B cell (primary cell): ENCODE measurements around the gene FAM20C. TPM values are rescaled to one million over a fixed set of nuclear protein-coding genes. Genes with fewer than 3 reads are reported as not detected.

Experiments used
- ATAC-seq: fragments of 200-7000 bp; cut with Tn5 transposase; one replicate; pipeline ENCODE4 v1.10.0; 2021; ENCODE audit warnings: low read depth, mild to moderate bottlenecking, moderate number of reproducible peaks, moderate library complexity
- CTCF ChIA-PET: fragments of 350-600 bp; sonication (Branson Sonifier 250); formaldehyde crosslinking; loops from one replicate; lab custom pipeline; 2021; ENCODE audit warnings: antibody characterized with exemption, inconsistent platforms; lab: Charles Lee
- POLR2A ChIA-PET: fragments of 350-600 bp; sonication (Branson Sonifier 250); formaldehyde crosslinking; loops from one replicate; lab custom pipeline; 2021; ENCODE audit warnings: antibody characterized with exemption; lab: Charles Lee
- DNase-seq: peaks from one replicate; pipeline ENCODE4 v3.0.0; 2013
- H2AFZ ChIP-seq: 2 replicates; pipeline ENCODE4 v1.6.1; 2012; ENCODE audit warnings: mild to moderate bottlenecking, low read depth, low read length; ENCODE audit not compliant: insufficient read depth, poor library complexity, severe bottlenecking
- H3K27ac ChIP-seq, 2 donors: 1 replicate in 1 of 2; 2 replicates in 1 of 2; pipeline ENCODE4 v1.5.1; 2012 to 2013; ENCODE audit warnings: low read length in 2 of 2, mild to moderate bottlenecking in 2 of 2, moderate library complexity in 1 of 2
- H3K27me3 ChIP-seq, 4 experiments: fragments of 200-600 bp in 1 of 4; sonication (generic) in 1 of 4; replicated peaks in 1 of 4; 1 replicate in 2 of 4; 2 replicates in 2 of 4; pipeline versions ENCODE4 v1.6.1 to v1.7.0; 2013 to 2016; ENCODE audit warnings: low read length in 3 of 4, mild to moderate bottlenecking in 2 of 4, mixed read lengths in 1 of 4, moderate library complexity in 1 of 4; ENCODE audit not compliant: insufficient read depth in 4 of 4, control insufficient read depth in 3 of 4; ENCODE audit errors: control extremely low read depth in 1 of 4
- H3K36me3 ChIP-seq, 2 experiments: replicated peaks in 1 of 2; 1 replicate in 1 of 2; 2 replicates in 1 of 2; pipeline versions ENCODE4 v1.6.1 to v1.7.1; 2013; ENCODE audit warnings: low read length in 1 of 2; ENCODE audit not compliant: insufficient read depth in 2 of 2, control insufficient read depth in 1 of 2; ENCODE audit errors: control extremely low read depth in 1 of 2, extremely low read depth in 1 of 2
- H3K4me1 ChIP-seq, 2 donors: fragments of 200-600 bp in 1 of 2; sonication (generic) in 1 of 2; 1 replicate in 1 of 2; 2 replicates in 1 of 2; pipeline versions ENCODE4 v1.5.1 to v1.6.1; 2013 to 2017; ENCODE audit warnings: low read length in 2 of 2; ENCODE audit not compliant: control insufficient read depth in 2 of 2, insufficient read depth in 2 of 2
- H3K4me2 ChIP-seq: replicated peaks from 2 replicates; pipeline ENCODE3; 2012; ENCODE audit warnings: mild to moderate bottlenecking, low read depth, low read length; ENCODE audit not compliant: poor library complexity, severe bottlenecking
- H3K4me3 ChIP-seq, 5 experiments: fragments of 200-600 bp in 1 of 5; sonication (generic) in 1 of 5; 1 replicate in 3 of 5; 2 replicates in 2 of 5; pipeline versions ENCODE4 v1.5.1 to v1.7.0; 2011 to 2016; ENCODE audit warnings: low read length in 4 of 5, mild to moderate bottlenecking in 4 of 5, low read depth in 2 of 5, control low read depth in 1 of 5, moderate library complexity in 1 of 5; ENCODE audit not compliant: insufficient read depth in 1 of 5; ENCODE audit errors: control extremely low read depth in 1 of 5, extremely low read depth in 1 of 5
- H3K79me2 ChIP-seq: fragments of 200-600 bp; sonication (generic); one replicate; pipeline ENCODE4 v1.6.0; 2016; ENCODE audit warnings: low read length; ENCODE audit not compliant: control insufficient read depth, insufficient read depth
- H3K9ac ChIP-seq: fragments of 200-600 bp; sonication (generic); 2 replicates; pipeline ENCODE4 v1.6.1; 2017; ENCODE audit warnings: mild to moderate bottlenecking, low read length, moderate library complexity
- H3K9me3 ChIP-seq, 3 donors: one replicate each; pipeline versions ENCODE4 v1.6.1 to v1.7.1; 2013; ENCODE audit warnings: low read length in 2 of 3; ENCODE audit not compliant: control insufficient read depth in 2 of 3, insufficient read depth in 1 of 3; ENCODE audit errors: control extremely low read depth in 1 of 3
- H4K20me1 ChIP-seq: 2 replicates; pipeline ENCODE4 v1.6.0; 2012; ENCODE audit warnings: mild to moderate bottlenecking, low read length; ENCODE audit not compliant: insufficient read depth, control insufficient read depth, poor library complexity, severe bottlenecking
- H3K27ac Mint-ChIP-seq: one replicate; pipeline ENCODE4 v1.8.0; 2021; ENCODE audit warnings: mixed read lengths
- H3K27me3 Mint-ChIP-seq: one replicate; pipeline ENCODE4 v1.8.0; 2021; ENCODE audit warnings: mixed read lengths
- H3K4me1 Mint-ChIP-seq: one replicate; pipeline ENCODE4 v1.8.0; 2021; ENCODE audit warnings: mixed read lengths
- H3K4me3 Mint-ChIP-seq: one replicate; pipeline ENCODE4 v1.8.0; 2021; ENCODE audit warnings: mixed read lengths
- H3K9me3 Mint-ChIP-seq: one replicate; pipeline ENCODE4 v1.8.0; 2022; ENCODE audit warnings: mixed read lengths; ENCODE audit not compliant: insufficient read depth
- CTCF ChIP-seq: fragments of 200-600 bp; IDR thresholded peaks from one replicate; pipeline ENCODE4 v1.8.0; 2022; ENCODE audit warnings: antibody characterized with exemption, mild to moderate bottlenecking
- EZH2 ChIP-seq: IDR thresholded peaks from 2 replicates; pipeline ENCODE4 v1.6.1; 2012; ENCODE audit warnings: borderline replicate concordance, low read depth, mild to moderate bottlenecking, moderate library complexity, low read length; ENCODE audit not compliant: insufficient read depth, poor library complexity, severe bottlenecking
- WGBS: methylation state at CpG from one replicate; pipeline ENCODE4 v1.1.5; 2013; ENCODE audit warnings: missing lambda C conversion rate; ENCODE audit not compliant: insufficient coverage; 5-methylcytosine and 5-hydroxymethylcytosine counted together
- intact Hi-C: fragments of 100-400 bp; cut with micrococcal nuclease; formaldehyde crosslinking; loops from one replicate; pipeline ENCODE4 v1.10.0; 2022
- polyA plus RNA-seq: library from polyadenylated mRNA; depleted of rRNA; stranded (reverse); fragments of >200 nt; gene quantifications from 2 replicates; pipeline ENCODE4 v1.2.3, GENCODE V29; 2012
- total RNA-seq, 2 donors: library from RNA; stranded (reverse); fragments of 120-200 nt in 1 of 2; gene quantifications; 1 replicate in 1 of 2; 2 replicates in 1 of 2; pipeline versions ENCODE4 v1.2.3 to v1.2.4, GENCODE V29; 2013 to 2022

Gene FAM20C
- total and polyA plus RNA-seq, 2 donors (not counting 1 experiment from before 2014, with no cell fraction given), result 0.54 to 0.81 TPM

- no peak for DNase-seq
- Histone ChIP-seq H2AFZ (no peak overlapping the region), H3K27ac (no peak overlapping the region), H3K9me3 (peaks cover 0 to 3% (median 0%) of the 10 kb centered on the region in 3 donors), H3K4me3 (no peak overlapping the region), H3K9ac (no peak overlapping the region), H3K36me3 (no peaks in the 10 kb centered on the region), H3K79me2 (no peaks in the 10 kb centered on the region), H3K27me3 (no peaks in the 10 kb centered on the region), H4K20me1 (no peaks in the 10 kb centered on the region), H3K4me1 (no peaks in the 10 kb centered on the region), H3K4me2 (no peak overlapping the region)
- no peaks in the 10 kb centered on the region for H3K9me3 Mint-ChIP-seq
- no peak overlapping the region for H3K27ac Mint-ChIP-seq
- CTCF ChIA-PET, result no interaction called here
- H3K4me3 Mint-ChIP-seq, result no peak overlapping the region
- no peak for TF ChIP-seq EZH2
- no peak for TF ChIP-seq CTCF
- H3K4me1 Mint-ChIP-seq, result no peaks in the 10 kb centered on the region
- H3K27me3 Mint-ChIP-seq, result no peaks in the 10 kb centered on the region
- ATAC-seq, result no peak
- 88% methylated on average over 8 of the region's 12 CpGs for WGBS
- intact Hi-C loops, result no loop called here
- POLR2A ChIA-PET, result no interaction called here
Observed at GRCh38 chr7:228610-229009, 36.2 kb downstream of the FAM20C start.

GRCh38 chr7:229184-229964 lies 37.0 kb downstream of the FAM20C start:
- DNase-seq (no peak), ATAC-seq (no peak)
- Histone ChIP-seq H3K79me2 (no peaks in the 10 kb centered on the region), H3K27me3 (no peaks in the 10 kb centered on the region), H3K4me3 (no peak overlapping the region), H3K36me3 (no peaks in the 10 kb centered on the region), H3K4me1 (no peaks in the 10 kb centered on the region), H2AFZ (no peak overlapping the region), H3K27ac (no peak overlapping the region), H3K9me3 (no peaks in the 10 kb centered on the region), H4K20me1 (no peaks in the 10 kb centered on the region), H3K9ac (no peak overlapping the region), H3K4me2 (no peak overlapping the region)
- ChIA-PET POLR2A (no interaction called here), CTCF (no interaction called here)
- WGBS, result 94% methylated on average over 25 of the region's 29 CpGs
- Mint-ChIP-seq H3K27ac (no peak overlapping the region), H3K9me3 (no peaks in the 10 kb centered on the region), H3K4me3 (no peak overlapping the region), H3K27me3 (no peaks in the 10 kb centered on the region), H3K4me1 (no peaks in the 10 kb centered on the region)
- intact Hi-C loops, result no loop called here
- no peak for TF ChIP-seq EZH2
- TF ChIP-seq CTCF, result no peak
